ENCODE measurements around the gene MFAP2. TPM values are rescaled to one million over a fixed set of nuclear protein-coding genes. Genes with fewer than 3 reads are reported as not detected.

MFAP2 gene
- total and polyA plus RNA-seq, 9 donors, result 16.0 to 83.6 (median 36.1) TPM

DNA sequence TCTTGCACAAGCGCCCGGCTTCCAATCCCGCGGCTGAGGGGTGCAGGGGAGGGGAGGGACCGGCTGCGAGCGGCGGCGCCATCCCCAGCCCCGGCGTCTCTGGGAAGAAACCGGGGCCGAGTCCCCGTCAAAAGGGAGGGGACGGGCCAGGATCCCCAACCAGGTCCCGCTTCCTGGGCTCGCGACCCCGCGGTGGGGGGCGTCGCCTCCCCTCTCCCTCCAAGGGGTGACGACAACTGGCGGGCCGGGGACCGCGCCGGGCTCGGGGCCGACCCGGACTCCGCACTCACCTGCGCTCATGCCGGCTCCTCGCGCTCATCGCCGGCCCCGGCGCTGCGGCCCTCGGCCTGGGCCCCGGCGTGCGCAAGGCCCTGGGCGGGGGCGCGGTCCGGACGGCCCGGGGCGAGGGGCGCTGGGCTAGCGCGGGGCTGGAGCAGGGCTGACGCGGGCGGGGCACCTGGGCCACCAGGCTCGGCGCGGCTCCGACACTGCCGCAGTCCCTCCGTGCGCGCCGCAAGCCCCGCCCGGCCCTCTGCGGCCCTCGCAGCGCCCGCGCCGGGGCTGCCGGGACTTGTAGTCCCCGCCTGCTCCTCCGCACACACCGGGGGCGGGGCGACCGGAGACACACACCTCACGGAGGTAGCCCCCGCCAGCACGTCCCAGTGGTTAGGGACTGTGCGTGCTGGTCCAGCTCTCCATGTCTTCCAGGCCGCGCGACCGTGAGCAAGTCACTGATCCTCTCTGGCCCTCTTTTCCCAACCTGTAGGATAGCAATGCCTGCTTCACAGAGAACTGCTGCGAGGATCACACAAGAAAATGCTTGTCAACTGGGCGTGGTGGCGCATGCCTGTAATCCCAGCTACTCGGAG is 31.3 kb upstream of the MFAP2 start, which contains the start of gene ATP13A2:
Gene ATP13A2 (minus strand): TSS at position 490 of the 869 bp plus-strand sequence. CDS start 190 bp downstream, at position 300.
- Histone ChIP-seq H3K27ac (peak within 1 kb of the TSS in 1 of 2 donors; percentile 46), H3K9me3 (no peaks in the 10 kb centered on the region), H3K36me3 (no peaks in the 10 kb centered on the region), H3K4me1 (ENCODE audit: insufficient read depth) (peaks cover 12% of the 10 kb centered on the region), H3K4me3 (peak within 1 kb of the TSS; percentile 62), H3K27me3 (no peaks in the 10 kb centered on the region)
- DNase-seq, result peak; percentile 56 to 79 (median 70)
- 1 to 2% (median 1%) methylated on average over 55 to 94 of the region's 94 CpGs for WGBS, 3 donors
- intact Hi-C loops (cut with DNase I), result no loop called here
- TF ChIP-seq, protein P1, sequence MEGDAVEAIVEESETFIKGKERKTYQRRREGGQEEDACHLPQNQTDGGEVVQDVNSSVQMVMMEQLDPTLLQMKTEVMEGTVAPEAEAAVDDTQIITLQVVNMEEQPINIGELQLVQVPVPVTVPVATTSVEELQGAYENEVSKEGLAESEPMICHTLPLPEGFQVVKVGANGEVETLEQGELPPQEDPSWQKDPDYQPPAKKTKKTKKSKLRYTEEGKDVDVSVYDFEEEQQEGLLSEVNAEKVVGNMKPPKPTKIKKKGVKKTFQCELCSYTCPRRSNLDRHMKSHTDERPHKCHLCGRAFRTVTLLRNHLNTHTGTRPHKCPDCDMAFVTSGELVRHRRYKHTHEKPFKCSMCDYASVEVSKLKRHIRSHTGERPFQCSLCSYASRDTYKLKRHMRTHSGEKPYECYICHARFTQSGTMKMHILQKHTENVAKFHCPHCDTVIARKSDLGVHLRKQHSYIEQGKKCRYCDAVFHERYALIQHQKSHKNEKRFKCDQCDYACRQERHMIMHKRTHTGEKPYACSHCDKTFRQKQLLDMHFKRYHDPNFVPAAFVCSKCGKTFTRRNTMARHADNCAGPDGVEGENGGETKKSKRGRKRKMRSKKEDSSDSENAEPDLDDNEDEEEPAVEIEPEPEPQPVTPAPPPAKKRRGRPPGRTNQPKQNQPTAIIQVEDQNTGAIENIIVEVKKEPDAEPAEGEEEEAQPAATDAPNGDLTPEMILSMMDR (IDR thresholded peaks at IDR 0.05), result no peak
- TF ChIP-seq EP300 (IDR thresholded peaks at IDR 0.05) (no peak), POLR2A (IDR thresholded peaks at IDR 0.05) (no peak)

DNA sequence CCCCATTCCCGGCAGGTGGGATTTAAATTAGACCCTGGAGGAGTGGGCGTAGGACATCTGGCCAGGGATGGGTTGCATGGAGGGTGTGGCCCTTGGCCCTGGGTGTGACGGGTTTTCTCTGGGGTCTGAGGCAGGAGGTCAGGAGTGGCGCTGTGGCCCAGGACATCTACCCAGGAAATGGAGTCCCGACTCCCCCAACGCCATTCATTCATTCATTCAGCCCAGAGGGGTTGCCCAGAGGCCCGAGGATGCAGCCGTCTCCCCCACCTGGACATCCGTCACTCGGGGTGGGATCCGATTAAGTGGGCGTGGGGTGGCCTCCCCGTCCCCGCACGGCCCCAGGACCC is 30.6 kb upstream of the MFAP2 start:
- DNase-seq, result no peak
- Histone ChIP-seq H3K36me3 (no peaks in the 10 kb centered on the region), H3K4me3 (peak overlapping the region; percentile 62), H3K4me1 (ENCODE audit: insufficient read depth) (peaks cover 12% of the 10 kb centered on the region), H3K9me3 (no peaks in the 10 kb centered on the region), H3K27ac (no peak overlapping the region), H3K27me3 (no peaks in the 10 kb centered on the region)
- TF ChIP-seq POLR2A (IDR thresholded peaks at IDR 0.05) (no peak), EP300 (IDR thresholded peaks at IDR 0.05) (no peak)
- TF ChIP-seq, protein P1 (IDR thresholded peaks at IDR 0.05), result no peak
- 2 to 8% (median 2%) methylated on average over 6 to 15 of the region's 15 CpGs for WGBS, 3 donors
- intact Hi-C loops (cut with DNase I), result no loop called here

DNA sequence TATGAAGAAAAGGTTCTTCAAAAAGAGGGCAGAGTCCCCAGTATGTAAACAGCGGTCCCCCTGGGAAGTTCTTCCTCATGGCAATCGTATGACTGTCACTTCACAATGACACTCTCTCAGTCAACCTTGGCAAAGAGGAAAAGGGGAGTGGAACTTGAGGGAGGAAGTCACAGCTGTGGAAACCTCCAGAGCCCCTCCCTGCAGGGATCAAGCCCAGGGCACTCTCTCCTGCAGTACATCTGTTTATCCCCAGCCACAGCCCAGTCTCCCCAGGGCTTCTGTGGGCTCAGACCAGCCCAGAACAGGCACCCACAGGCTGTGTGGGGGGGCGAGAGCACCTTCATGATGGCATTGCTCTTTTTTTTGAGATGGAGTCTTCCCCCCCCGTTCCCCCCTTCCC is 29.3 kb upstream of the MFAP2 start:
- no peaks in the 10 kb centered on the region for H3K27me3 ChIP-seq
- H3K4me3 ChIP-seq, result no peak overlapping the region
- TF ChIP-seq EP300 (IDR thresholded peaks at IDR 0.05), result no peak
- TF ChIP-seq POLR2A (IDR thresholded peaks at IDR 0.05), result no peak
- TF ChIP-seq, protein P1 (IDR thresholded peaks at IDR 0.05), result no peak
- peaks cover 12% of the 10 kb centered on the region for H3K4me1 ChIP-seq (ENCODE audit: insufficient read depth)
- intact Hi-C loops (cut with DNase I), result no loop called here
- WGBS, 3 donors, result 64 to 92% (median 85%) methylated on average over 4 of the region's 4 CpGs
- no peaks in the 10 kb centered on the region for H3K36me3 ChIP-seq
- H3K9me3 ChIP-seq, result no peaks in the 10 kb centered on the region
- H3K27ac ChIP-seq, result no peak overlapping the region
- no peak for DNase-seq

DNA sequence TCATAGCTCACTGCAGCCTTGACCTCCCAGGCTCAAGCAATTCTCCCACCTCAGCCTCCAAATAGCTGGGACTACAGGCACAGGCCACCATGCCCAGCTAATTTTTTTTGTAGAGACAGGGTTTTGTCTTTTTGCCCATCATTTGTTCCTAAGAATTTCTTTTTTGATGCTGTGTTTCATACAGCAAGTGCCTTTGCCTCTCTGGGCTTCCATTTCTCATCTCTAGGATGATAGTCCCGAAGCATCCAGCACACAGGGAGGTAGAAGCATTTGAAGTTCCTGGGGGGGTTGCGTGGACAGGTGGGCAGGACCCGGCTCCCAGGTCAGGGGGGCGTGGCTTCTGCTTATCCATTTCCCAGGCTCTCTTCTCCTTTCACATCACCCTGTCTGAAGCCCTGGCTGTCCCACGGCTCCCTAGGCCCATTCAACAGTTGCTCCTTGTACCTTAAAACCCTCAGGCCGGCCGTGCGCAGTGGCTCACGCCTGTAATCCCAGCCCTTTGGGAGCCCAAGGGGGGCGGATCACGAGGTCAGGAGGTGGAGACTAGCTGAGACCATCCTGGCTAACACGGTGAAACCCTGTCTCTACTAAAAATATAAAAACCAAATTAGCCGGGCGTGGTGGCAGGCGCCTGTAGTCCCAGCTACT is 27.9 kb upstream of the MFAP2 start:
- H3K27me3 ChIP-seq, result no peaks in the 10 kb centered on the region
- no peak overlapping the region for H3K4me3 ChIP-seq
- no peaks in the 10 kb centered on the region for H3K9me3 ChIP-seq
- H3K27ac ChIP-seq, result no peak overlapping the region
- no peak for TF ChIP-seq POLR2A (IDR thresholded peaks at IDR 0.05)
- TF ChIP-seq, protein P1 (IDR thresholded peaks at IDR 0.05), result no peak
- TF ChIP-seq EP300 (IDR thresholded peaks at IDR 0.05), result no peak
- no peak for DNase-seq
- WGBS, 3 donors, result 90 to 93% (median 92%) methylated on average over 15 of the region's 15 CpGs
- intact Hi-C loops (cut with DNase I), result no loop called here
- peaks cover 12% of the 10 kb centered on the region for H3K4me1 ChIP-seq (ENCODE audit: insufficient read depth)
- H3K36me3 ChIP-seq, result no peaks in the 10 kb centered on the region

Data from ovary (tissue), 9 donors.